Measurements from ENCODE around the gene GPRC5A. TPM values are rescaled to one million over a fixed set of nuclear protein-coding genes. Genes with fewer than 3 reads are reported as not detected.

The GPRC5A gene
- total and polyA plus RNA-seq, 3 donors from 2014 or later, result 1.9 to 2.8 (median 2.7) TPM

GRCh38 chr12:12907552-12907951 is 16.2 kb downstream of the GPRC5A start:
- Histone ChIP-seq H3K4me3 (no peak overlapping the region), H3K27me3 (no peaks in the 10 kb centered on the region), H3K4me1 (peaks cover 11% of the 10 kb centered on the region), H3K27ac (no peak overlapping the region), H3K36me3 (ENCODE audit: low read depth, missing control alignments) (no peaks in the 10 kb centered on the region), H3K9me3 (no peaks in the 10 kb centered on the region)
- 92 to 93% methylated on average over 5 of the region's 5 CpGs for WGBS, 2 donors
- TF ChIP-seq CTCF (IDR thresholded peaks at IDR 0.05), result no peak
- no peak for TF ChIP-seq POLR2A (IDR thresholded peaks at IDR 0.05)
- intact Hi-C loops (cut with DNase I; ENCODE audit: low total_unique reads), result no loop called here
- no peak for DNase-seq

DNA sequence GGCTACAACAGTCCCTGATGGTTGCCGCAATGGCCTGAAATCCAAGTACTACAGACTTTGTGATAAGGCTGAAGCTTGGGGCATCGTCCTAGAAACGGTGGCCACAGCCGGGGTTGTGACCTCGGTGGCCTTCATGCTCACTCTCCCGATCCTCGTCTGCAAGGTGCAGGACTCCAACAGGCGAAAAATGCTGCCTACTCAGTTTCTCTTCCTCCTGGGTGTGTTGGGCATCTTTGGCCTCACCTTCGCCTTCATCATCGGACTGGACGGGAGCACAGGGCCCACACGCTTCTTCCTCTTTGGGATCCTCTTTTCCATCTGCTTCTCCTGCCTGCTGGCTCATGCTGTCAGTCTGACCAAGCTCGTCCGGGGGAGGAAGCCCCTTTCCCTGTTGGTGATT is 16.9 kb downstream of the GPRC5A start:
- 87 to 88% methylated on average over 10 to 14 of the region's 14 CpGs for WGBS, 2 donors
- no peak overlapping the region for H3K27ac ChIP-seq

DNA sequence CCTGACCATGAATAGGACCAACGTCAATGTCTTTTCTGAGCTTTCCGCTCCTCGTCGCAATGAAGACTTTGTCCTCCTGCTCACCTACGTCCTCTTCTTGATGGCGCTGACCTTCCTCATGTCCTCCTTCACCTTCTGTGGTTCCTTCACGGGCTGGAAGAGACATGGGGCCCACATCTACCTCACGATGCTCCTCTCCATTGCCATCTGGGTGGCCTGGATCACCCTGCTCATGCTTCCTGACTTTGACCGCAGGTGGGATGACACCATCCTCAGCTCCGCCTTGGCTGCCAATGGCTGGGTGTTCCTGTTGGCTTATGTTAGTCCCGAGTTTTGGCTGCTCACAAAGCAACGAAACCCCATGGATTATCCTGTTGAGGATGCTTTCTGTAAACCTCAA is 17.3 kb downstream of the GPRC5A start:
- Histone ChIP-seq H3K27ac (peak overlapping the region in 1 of 2 donors; percentile 69), H3K9me3 (no peaks in the 10 kb centered on the region)
- TF ChIP-seq POLR2A (IDR thresholded peaks at IDR 0.05) (no peak), CTCF (IDR thresholded peaks at IDR 0.05) (no peak)

More for the DNA sequence above, 16.9 kb downstream of the GPRC5A start:
- Histone ChIP-seq H3K9me3 (no peaks in the 10 kb centered on the region), H3K4me3 (no peak overlapping the region), H3K27me3 (no peaks in the 10 kb centered on the region), H3K36me3 (ENCODE audit: low read depth, missing control alignments) (no peaks in the 10 kb centered on the region), H3K4me1 (peaks cover 10% of the 10 kb centered on the region)
- no peak for DNase-seq
- no peak for TF ChIP-seq CTCF (IDR thresholded peaks at IDR 0.05)
- TF ChIP-seq POLR2A (IDR thresholded peaks at IDR 0.05), result no peak
- intact Hi-C loops (cut with DNase I; ENCODE audit: low total_unique reads), result no loop called here

DNA sequence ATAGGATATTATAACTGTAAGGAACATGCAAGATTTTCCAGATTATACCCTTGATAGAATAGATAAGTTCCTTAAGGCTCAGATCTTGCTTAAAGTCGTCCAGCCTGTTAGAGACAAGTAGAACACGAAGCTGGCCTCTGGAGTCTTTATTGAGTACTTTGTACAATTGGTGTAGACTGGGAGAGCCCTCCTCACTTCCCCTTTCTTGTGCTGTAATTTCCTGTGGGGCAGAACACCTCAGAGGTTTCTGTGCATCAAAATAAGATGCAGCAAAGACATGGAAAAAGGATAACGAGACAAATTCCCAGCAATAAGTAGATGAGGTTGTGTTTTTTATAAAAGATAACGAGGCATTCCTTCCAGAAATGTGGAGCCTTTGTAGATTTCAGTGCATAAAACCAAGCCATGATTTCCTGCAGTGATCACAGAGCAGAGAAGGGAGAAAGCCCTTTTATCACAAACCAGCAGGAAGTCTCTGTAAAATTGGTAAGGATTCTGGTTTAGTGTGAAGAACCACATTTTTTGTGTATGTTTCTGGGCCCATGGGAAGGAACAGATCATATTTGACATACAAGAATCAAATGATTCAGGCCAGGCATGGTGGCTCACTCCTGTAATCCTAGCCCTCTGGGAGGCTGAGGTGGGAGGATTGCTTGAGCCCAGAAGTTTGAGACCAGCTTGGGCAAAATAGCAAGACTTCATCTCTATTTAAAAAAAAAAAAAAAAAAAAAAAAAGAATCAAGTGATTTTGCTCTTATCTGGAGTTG is 18.0 kb downstream of the GPRC5A start:
- no peak overlapping the region for H3K4me3 ChIP-seq
- peaks cover 10% of the 10 kb centered on the region for H3K4me1 ChIP-seq
- no peaks in the 10 kb centered on the region for H3K36me3 ChIP-seq (ENCODE audit: low read depth, missing control alignments)
- H3K27me3 ChIP-seq, result no peaks in the 10 kb centered on the region
- TF ChIP-seq POLR2A (IDR thresholded peaks at IDR 0.05) (no peak), CTCF (IDR thresholded peaks at IDR 0.05) (no peak)
- intact Hi-C loops (cut with DNase I; ENCODE audit: low total_unique reads), result no loop called here
- no peak for DNase-seq
- 51 to 56% methylated on average over 4 of the region's 4 CpGs for WGBS, 2 donors
- H3K27ac ChIP-seq, result peak overlapping the region in 1 of 2 donors; percentile 69
- no peaks in the 10 kb centered on the region for H3K9me3 ChIP-seq

More for the DNA sequence above, 17.3 kb downstream of the GPRC5A start:
- no peaks in the 10 kb centered on the region for H3K27me3 ChIP-seq
- H3K36me3 ChIP-seq (ENCODE audit: low read depth, missing control alignments), result no peaks in the 10 kb centered on the region
- WGBS, 2 donors, result 92 to 96% methylated on average over 12 of the region's 12 CpGs
- intact Hi-C loops (cut with DNase I; ENCODE audit: low total_unique reads), result no loop called here
- H3K4me3 ChIP-seq, result no peak overlapping the region
- peaks cover 10% of the 10 kb centered on the region for H3K4me1 ChIP-seq
- DNase-seq, result no peak
